Measurements from ENCODE around the gene SYAP1. TPM values are rescaled to one million over a fixed set of nuclear protein-coding genes. Genes with fewer than 3 reads are reported as not detected.
"Not testable (repeated sequence)": the region's sequence is repeated elsewhere in the genome, so short reads cannot be mapped to it uniquely, and the experiment has no call there.

The SYAP1 gene
- total RNA-seq, 2 experiments from 2014 or later: 13.0 to 13.9 TPM

DNA sequence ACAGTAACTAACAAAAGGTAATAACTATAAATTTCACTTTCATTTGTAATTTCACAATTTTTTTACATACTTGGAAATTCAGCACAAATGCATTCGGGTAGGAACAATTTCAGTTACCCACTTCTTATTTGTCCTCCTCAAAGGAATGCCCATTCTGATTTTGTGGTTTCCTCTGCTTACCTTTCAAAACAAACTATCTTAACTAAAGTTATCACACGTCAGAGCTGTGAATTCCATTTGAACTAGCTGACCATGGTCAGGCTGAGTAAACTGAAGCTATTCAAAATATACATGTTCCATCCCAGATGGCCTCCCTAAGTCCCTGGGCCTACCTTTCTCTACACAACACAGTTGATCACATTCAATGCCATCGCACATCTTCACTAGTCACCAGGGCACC lies 11.4 kb upstream of the SYAP1 start:
- Mint-ChIP-seq H3K4me1 (ENCODE audit: low read depth) (peaks cover 10% of the 10 kb centered on the region), H3K27ac (no peak overlapping the region), H3K27me3 (ENCODE audit: low read depth) (no peaks in the 10 kb centered on the region), H3K36me3 (ENCODE audit: low read depth) (no peaks in the 10 kb centered on the region), H3K9me3 (ENCODE audit: insufficient read depth) (no peaks in the 10 kb centered on the region), H3K4me3 (no peak overlapping the region)
- CTCF ChIA-PET: no interaction called here
- ATAC-seq (no peak), DNase-seq (no peak)
- POLR2A ChIA-PET: no interaction called here

DNA sequence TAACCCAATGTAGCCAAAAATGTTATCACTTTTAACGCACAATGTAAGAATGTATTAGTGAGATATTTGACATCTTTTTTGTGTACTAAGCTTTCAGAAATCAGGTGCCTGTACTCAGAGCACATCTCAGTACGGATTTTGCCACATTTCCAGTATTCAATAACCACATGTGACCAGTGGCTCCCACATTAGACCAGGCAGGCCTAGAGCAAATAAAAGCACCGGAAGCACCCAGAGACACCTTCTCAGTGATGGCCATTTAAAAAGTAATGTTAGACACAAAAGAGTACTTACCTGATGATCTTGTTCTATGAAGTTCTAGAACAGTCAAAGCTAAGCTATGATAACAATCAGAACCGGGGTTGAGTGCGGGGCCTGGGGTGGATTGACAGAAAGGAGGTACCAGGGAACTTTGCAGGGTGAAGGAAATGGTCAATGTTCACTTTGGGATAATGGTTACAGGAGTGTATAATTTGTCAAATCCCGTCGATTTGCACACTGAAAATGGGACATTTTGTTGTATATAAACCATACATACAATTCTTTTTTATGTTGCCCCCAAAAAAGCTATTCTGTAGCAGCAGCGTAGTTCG lies 8.1 kb upstream of the SYAP1 start:
- H3K9me3 Mint-ChIP-seq (ENCODE audit: insufficient read depth): no peaks in the 10 kb centered on the region
- H3K4me1 Mint-ChIP-seq (ENCODE audit: low read depth): peaks cover 10% of the 10 kb centered on the region
- ChIA-PET POLR2A (interaction anchor here (1.2 kb wide), 1 partner anchor 8 kb away, joined by 7 read pairs; the partner anchor contains the start of gene SYAP1), CTCF (interaction anchor here (1.7 kb wide), 1 partner anchor 14 kb away, joined by 4 read pairs; no protein-coding TSS in a partner anchor)
- peak overlapping the region; percentile 69 for H3K27ac Mint-ChIP-seq
- no peak for ATAC-seq
- no peaks in the 10 kb centered on the region for H3K36me3 Mint-ChIP-seq (ENCODE audit: low read depth)
- DNase-seq: no peak
- H3K27me3 Mint-ChIP-seq (ENCODE audit: low read depth): no peaks in the 10 kb centered on the region
- H3K4me3 Mint-ChIP-seq: peak overlapping the region; percentile 75

GRCh38 chrX:16711893-16712547 lies 7.4 kb upstream of the SYAP1 start:
- Mint-ChIP-seq H3K9me3 (ENCODE audit: insufficient read depth) (no peaks in the 10 kb centered on the region), H3K27ac (peak overlapping the region; percentile 81), H3K4me1 (ENCODE audit: low read depth) (peaks cover 10% of the 10 kb centered on the region), H3K4me3 (peak overlapping the region; percentile 82), H3K36me3 (ENCODE audit: low read depth) (no peaks in the 10 kb centered on the region), H3K27me3 (ENCODE audit: low read depth) (no peaks in the 10 kb centered on the region)
- ATAC-seq: peak; percentile 57
- no peak for DNase-seq
- POLR2A ChIA-PET: interaction anchor here (1.2 kb wide), 1 partner anchor 7 kb away, joined by 7 read pairs; the partner anchor contains the start of gene SYAP1
- CTCF ChIA-PET: interaction anchor here (1.7 kb wide), 1 partner anchor 15 kb away, joined by 4 read pairs; no protein-coding TSS in a partner anchor

GRCh38 chrX:16712548-16713155 lies 6.8 kb upstream of the SYAP1 start, which contains the start of gene CTPS2:
TSS of gene CTPS2 (minus strand) at chrX:16712669. CDS start at chrX:16702902, 9,767 bp downstream.
- ChIA-PET POLR2A (no interaction called here), CTCF (interaction anchor here (1.7 kb wide), 1 partner anchor 15 kb away, joined by 4 read pairs; no protein-coding TSS in a partner anchor)
- peak; percentile 47 for DNase-seq
- peak within 1 kb of the TSS; percentile 82 for H3K4me3 Mint-ChIP-seq
- peak; percentile 92 for ATAC-seq
- H3K27ac Mint-ChIP-seq: peak within 1 kb of the TSS; percentile 81
- no peaks in the 10 kb centered on the region for H3K9me3 Mint-ChIP-seq (ENCODE audit: insufficient read depth)
- H3K4me1 Mint-ChIP-seq (ENCODE audit: low read depth): peaks cover 10% of the 10 kb centered on the region
- H3K27me3 Mint-ChIP-seq (ENCODE audit: low read depth): no peaks in the 10 kb centered on the region
- H3K36me3 Mint-ChIP-seq (ENCODE audit: low read depth): no peaks in the 10 kb centered on the region

GRCh38 chrX:16714504-16714903 lies 4.9 kb upstream of the SYAP1 start:
- no peaks in the 10 kb centered on the region for H3K9me3 Mint-ChIP-seq (ENCODE audit: insufficient read depth)
- ATAC-seq (no peak), DNase-seq (no peak)
- ChIA-PET CTCF (no interaction called here), POLR2A (no interaction called here)
- H3K27me3 Mint-ChIP-seq (ENCODE audit: low read depth): no peaks in the 10 kb centered on the region
- H3K27ac Mint-ChIP-seq: no peak overlapping the region
- H3K36me3 Mint-ChIP-seq (ENCODE audit: low read depth): peaks cover 2% of the 10 kb centered on the region
- H3K4me3 Mint-ChIP-seq: peak overlapping the region; percentile 15
- H3K4me1 Mint-ChIP-seq (ENCODE audit: low read depth): peaks cover 16% of the 10 kb centered on the region

- CTCF ChIA-PET; H3K36me3 Mint-ChIP-seq (ENCODE audit: low read depth); POLR2A ChIA-PET; H3K27me3 Mint-ChIP-seq (ENCODE audit: low read depth); DNase-seq; H3K4me3 Mint-ChIP-seq; ATAC-seq; H3K27ac Mint-ChIP-seq; H3K9me3 Mint-ChIP-seq (ENCODE audit: insufficient read depth): not testable (repeated sequence)
- H3K4me1 Mint-ChIP-seq (ENCODE audit: low read depth): peaks cover 23% of the 10 kb centered on the region
These were observed 3.8 kb upstream of the SYAP1 start for GRCh38 chrX:16715638-16716037.

DNA sequence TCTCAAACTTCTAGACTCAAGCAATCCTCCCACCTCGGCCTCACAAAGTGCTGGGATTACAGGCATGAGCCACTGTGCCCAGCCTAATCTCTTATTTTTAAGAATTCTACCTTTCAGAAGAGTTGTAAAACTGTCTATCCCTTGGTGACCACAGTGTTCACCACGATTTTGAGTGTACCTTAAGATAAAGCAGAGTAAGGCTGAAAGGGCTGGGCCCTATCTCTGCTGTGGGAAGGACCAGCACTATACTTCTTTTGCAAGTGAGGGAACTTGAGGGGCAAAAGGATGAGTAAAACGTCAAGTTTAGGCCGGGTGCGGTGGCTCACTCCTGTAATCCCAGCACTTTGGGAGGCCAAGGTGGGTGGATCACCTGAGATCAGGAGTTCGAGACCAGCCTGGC lies 3.0 kb upstream of the SYAP1 start:
- peaks cover 24% of the 10 kb centered on the region for H3K4me1 Mint-ChIP-seq (ENCODE audit: low read depth)
- H3K36me3 Mint-ChIP-seq (ENCODE audit: low read depth); CTCF ChIA-PET; H3K9me3 Mint-ChIP-seq (ENCODE audit: insufficient read depth); H3K27ac Mint-ChIP-seq; H3K27me3 Mint-ChIP-seq (ENCODE audit: low read depth); H3K4me3 Mint-ChIP-seq; ATAC-seq; POLR2A ChIA-PET; DNase-seq: not testable (repeated sequence)

DNA sequence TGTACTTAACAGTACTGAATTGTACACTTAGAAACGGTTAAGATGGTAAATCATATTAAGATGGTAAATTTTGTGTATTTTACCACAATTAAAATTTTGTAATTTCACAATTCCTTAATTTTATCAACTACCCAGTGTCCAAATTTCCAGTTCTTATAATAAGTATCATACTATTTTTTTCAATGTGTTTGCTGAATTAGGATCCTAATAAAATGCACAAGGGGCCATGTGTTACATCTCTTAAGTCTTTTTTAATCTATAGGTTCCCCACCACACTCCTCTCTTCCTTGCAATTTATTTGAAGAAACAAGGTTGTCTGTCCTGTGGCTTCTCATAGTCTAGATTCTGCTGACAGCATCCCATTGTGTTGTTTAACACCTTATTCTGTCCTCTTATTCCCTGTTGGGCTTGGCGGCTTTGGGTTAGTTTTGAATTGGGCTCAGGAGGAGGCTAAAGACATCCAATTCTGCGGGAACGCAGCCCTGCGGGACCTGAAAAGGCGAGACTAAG lies 533 bp upstream of the SYAP1 start:
- Mint-ChIP-seq H3K4me3 (peak overlapping the region; percentile 90), H3K27ac (peak overlapping the region; percentile 94), H3K4me1 (ENCODE audit: low read depth) (peaks cover 21% of the 10 kb centered on the region), H3K9me3 (ENCODE audit: insufficient read depth) (no peaks in the 10 kb centered on the region), H3K27me3 (ENCODE audit: low read depth) (no peaks in the 10 kb centered on the region), H3K36me3 (ENCODE audit: low read depth) (peaks cover 6% of the 10 kb centered on the region)
- ChIA-PET POLR2A (interaction anchor here (1.0 to 1.5 kb wide), 4 partner anchors 8 to 981 kb away, joined by 3 to 7 read pairs (median 5); partner anchors contain the start of gene CA5B), CTCF (no interaction called here)
- ATAC-seq: peak; percentile 6
- DNase-seq: no peak

DNA sequence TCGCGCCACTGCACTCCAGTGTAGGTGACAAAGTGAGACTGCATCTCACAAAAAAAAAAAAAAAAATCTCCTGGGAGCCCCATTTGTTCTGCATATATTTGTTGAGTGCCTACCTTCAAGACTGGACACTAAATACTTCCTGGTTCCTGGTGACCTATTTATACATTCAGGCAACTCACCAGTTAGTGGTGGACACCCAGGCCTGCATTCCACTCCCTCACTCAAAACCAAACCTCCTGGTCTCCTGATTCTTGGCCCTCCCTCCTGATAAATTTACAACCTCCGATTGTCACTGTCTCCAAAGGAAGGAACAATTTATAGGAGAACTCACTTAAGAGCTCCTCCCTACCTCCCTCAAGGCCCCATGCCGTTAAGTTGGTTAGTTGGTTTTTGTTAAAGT lies 3.1 kb downstream of the SYAP1 start:
- no peak overlapping the region for H3K27ac Mint-ChIP-seq
- no peaks in the 10 kb centered on the region for H3K27me3 Mint-ChIP-seq (ENCODE audit: low read depth)
- ATAC-seq: no peak
- peaks cover 17% of the 10 kb centered on the region for H3K36me3 Mint-ChIP-seq (ENCODE audit: low read depth)
- CTCF ChIA-PET: no interaction called here
- POLR2A ChIA-PET: no interaction called here
- no peak overlapping the region for H3K4me3 Mint-ChIP-seq
- DNase-seq: no peak
- peaks cover 21% of the 10 kb centered on the region for H3K4me1 Mint-ChIP-seq (ENCODE audit: low read depth)
- no peaks in the 10 kb centered on the region for H3K9me3 Mint-ChIP-seq (ENCODE audit: insufficient read depth)

- Mint-ChIP-seq H3K27me3 (ENCODE audit: low read depth) (no peaks in the 10 kb centered on the region), H3K9me3 (ENCODE audit: insufficient read depth) (no peaks in the 10 kb centered on the region), H3K36me3 (ENCODE audit: low read depth) (peaks cover 15% of the 10 kb centered on the region), H3K4me1 (ENCODE audit: low read depth) (peaks cover 14% of the 10 kb centered on the region), H3K4me3 (no peak overlapping the region), H3K27ac (no peak overlapping the region)
- CTCF ChIA-PET: interaction anchor here (1.4 kb wide), 1 partner anchor 158 kb away, joined by 3 read pairs; no protein-coding TSS in a partner anchor
- POLR2A ChIA-PET: no interaction called here
- DNase-seq (no peak), ATAC-seq (no peak)
These were observed 5.7 kb downstream of the SYAP1 start for GRCh38 chrX:16725072-16725471.

- POLR2A ChIA-PET; CTCF ChIA-PET; ATAC-seq; DNase-seq; H3K4me1 Mint-ChIP-seq (ENCODE audit: low read depth); H3K9me3 Mint-ChIP-seq (ENCODE audit: insufficient read depth); H3K27ac Mint-ChIP-seq; H3K27me3 Mint-ChIP-seq (ENCODE audit: low read depth); H3K4me3 Mint-ChIP-seq: not testable (repeated sequence)
- H3K36me3 Mint-ChIP-seq (ENCODE audit: low read depth): peaks cover 15% of the 10 kb centered on the region
These were observed 7.1 kb downstream of the SYAP1 start for GRCh38 chrX:16726347-16726988.
